Activated CD8-positive, alpha-beta memory T cell treated with anti-CD3 and anti-CD28 coated beads for 4 hours (primary cell): ENCODE measurements around the gene SLC12A3.
"Not testable (repeated sequence)": the region's sequence is repeated elsewhere in the genome, so short reads cannot be mapped to it uniquely, and the experiment has no call there.

Experiments used
- DNase-seq, 2 donors: peaks; one replicate each; pipeline ENCODE4 v3.0.0-alpha.2; 2020; ENCODE audit warnings: low read depth in 2 of 2

The SLC12A3 gene

GRCh38 chr16:56918467-56919012 lies 53.5 kb downstream of the SLC12A3 start:
- DNase-seq, result no peak

GRCh38 chr16:56919099-56919800 lies 54.2 kb downstream of the SLC12A3 start:
- DNase-seq, result no peak

- no peak for DNase-seq
Observed at GRCh38 chr16:56921571-56921970, 56.6 kb downstream of the SLC12A3 start.

- no peak for DNase-seq
Observed at GRCh38 chr16:56923481-56924091, 58.6 kb downstream of the SLC12A3 start.

GRCh38 chr16:56927471-56927870 lies 62.5 kb downstream of the SLC12A3 start:
- DNase-seq, result no peak

GRCh38 chr16:56929639-56930038 lies 64.6 kb downstream of the SLC12A3 start:
- no peak for DNase-seq

- no peak for DNase-seq
Observed at GRCh38 chr16:56930486-56931270, 65.7 kb downstream of the SLC12A3 start.

GRCh38 chr16:56931271-56931891 lies 66.4 kb downstream of the SLC12A3 start:
- no peak for DNase-seq

- peak; percentile 98 for DNase-seq
Observed at GRCh38 chr16:56931892-56932720, 67.1 kb downstream of the SLC12A3 start, which contains the start of gene HERPUD1. HERPUD1 (plus strand) TSS chr16:56932142; CDS start chr16:56932245, 103 bp downstream.

- DNase-seq, result no peak
Observed at GRCh38 chr16:56932721-56933619, 68.0 kb downstream of the SLC12A3 start.

- DNase-seq, result no peak
Observed at GRCh38 chr16:56933828-56934598, 69.0 kb downstream of the SLC12A3 start.

- DNase-seq, result not testable (repeated sequence)
Observed at GRCh38 chr16:56934599-56935145, 69.7 kb downstream of the SLC12A3 start.

GRCh38 chr16:56935201-56935600 lies 70.2 kb downstream of the SLC12A3 start:
- DNase-seq, result no peak

GRCh38 chr16:56936491-56936890 lies 71.5 kb downstream of the SLC12A3 start:
- DNase-seq, result no peak

GRCh38 chr16:56936950-56937349 lies 71.9 kb downstream of the SLC12A3 start:
- DNase-seq, result no peak

GRCh38 chr16:56938664-56939513 lies 73.9 kb downstream of the SLC12A3 start:
- DNase-seq, result no peak

GRCh38 chr16:56939801-56940200 lies 74.8 kb downstream of the SLC12A3 start:
- no peak for DNase-seq

- DNase-seq, result no peak
Observed at GRCh38 chr16:56941092-56941491, 76.1 kb downstream of the SLC12A3 start.
